DMS 273 (cell line): ENCODE measurements around the gene OR13J1.
A peak's percentile ranks its signal among the peaks of the same experiment; 100 is the strongest.

ENCODE experiments used
- DNase-seq: peaks from one replicate; lab custom pipeline; 2025; ENCODE audit not compliant: unreplicated experiment; lab: John Stamatoyannopoulos, UW

The OR13J1 gene

DNA sequence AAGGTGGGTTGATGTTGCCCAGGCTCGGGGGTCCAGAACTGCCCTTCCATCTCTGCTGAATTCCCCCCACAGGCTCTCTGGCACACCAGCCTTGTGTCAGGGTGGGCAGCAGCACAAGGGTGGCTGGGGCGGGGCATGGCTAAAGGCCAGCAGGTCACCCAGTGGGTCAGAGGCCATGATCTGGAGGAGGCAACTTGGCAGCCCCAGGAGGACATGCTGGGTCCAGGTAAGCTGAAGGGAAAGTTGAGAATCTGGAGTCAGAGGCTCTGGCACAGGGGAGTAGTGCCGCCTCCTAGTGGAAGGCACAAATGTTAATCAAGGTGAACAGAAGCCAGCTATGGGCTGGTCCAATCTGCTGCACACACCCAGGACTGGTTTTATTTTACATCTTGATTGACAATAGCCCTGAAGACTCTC is 35.0 kb downstream of the OR13J1 start:
- peak; percentile 69 for DNase-seq

DNA sequence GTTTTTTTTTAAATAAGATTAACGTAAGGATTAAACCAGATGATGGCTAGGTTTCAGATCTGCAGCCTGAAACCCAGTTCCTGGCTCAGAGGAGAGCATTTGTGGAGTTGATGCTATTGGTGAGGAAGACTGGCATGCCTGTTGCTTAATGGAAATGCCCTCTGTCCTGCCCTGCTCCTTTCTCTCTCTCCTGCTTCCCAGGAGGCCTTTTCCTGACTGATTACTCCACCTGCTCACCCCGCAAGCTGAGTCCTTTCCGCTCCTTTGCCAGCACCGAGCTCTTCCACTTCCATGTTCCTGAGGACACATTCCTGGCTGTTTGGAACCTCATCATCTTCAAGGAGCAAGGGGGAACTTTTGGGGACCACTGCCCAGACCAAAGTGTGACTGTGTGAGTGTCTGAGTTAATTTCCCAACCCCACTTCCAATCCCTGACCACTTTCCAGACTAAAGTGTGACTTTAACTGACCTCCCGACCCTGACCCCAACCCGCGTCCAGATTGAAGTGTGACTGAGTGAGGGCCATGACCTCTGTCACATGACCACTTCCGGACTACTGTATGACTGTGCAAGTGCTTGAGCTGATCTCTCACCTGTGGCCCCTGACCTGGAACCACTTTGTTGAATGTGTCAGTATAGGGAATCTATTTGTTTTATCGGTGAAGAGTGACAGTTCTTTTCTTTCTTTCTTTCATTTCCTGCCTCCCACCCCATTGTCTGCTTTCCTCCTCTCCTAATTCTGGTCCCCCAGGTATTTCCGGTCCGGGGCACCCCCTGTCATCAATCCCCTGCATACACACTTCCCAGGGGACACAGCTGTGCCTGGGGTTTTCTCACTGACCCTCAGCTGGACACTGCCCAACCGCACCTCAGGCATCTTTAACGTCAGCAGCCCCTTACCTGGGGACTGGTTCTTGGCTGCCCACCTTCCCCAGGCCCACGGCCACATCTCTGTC is 35.7 kb downstream of the OR13J1 start:
- peak; percentile 12 for DNase-seq

DNA sequence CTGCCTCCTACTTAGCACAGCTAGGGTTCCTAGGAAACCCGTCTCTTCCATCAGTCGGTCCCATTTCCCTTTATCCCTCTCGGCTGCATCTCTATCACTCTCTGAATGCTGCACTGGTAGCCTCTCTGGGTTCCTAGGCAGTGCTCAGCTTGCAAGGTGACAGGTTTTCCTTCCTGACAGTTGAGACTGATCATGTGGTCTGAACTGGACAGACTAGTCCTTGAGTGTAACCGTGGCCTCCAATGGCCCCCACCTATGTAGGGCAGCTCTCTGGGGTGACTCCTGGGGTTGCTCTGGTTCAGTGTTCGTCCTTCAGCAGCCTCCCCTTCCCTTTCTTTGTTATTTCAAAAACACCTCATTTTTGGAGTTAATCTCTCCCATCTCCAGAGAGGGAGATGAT is 37.4 kb downstream of the OR13J1 start:
- no peak for DNase-seq

DNA sequence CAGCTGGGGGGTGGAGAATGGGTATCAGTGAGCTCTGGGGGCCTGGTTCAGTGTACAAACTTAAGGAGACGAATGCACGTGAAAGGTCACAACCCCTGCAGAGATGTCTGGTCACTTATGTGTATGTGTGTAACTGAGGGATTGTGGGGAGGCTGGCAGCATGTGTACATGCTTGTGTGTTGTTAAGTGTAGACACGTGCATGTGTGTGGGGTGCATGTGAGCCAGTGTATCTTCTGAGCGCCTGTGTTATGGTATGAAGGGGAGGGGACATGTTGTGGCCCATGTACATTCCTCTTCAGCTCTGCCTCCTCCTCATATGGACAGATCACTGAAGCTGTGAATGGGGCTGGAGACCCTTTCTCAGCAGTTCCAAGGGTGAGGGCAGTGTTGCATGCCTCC is 39.2 kb downstream of the OR13J1 start:
- no peak for DNase-seq

DNA sequence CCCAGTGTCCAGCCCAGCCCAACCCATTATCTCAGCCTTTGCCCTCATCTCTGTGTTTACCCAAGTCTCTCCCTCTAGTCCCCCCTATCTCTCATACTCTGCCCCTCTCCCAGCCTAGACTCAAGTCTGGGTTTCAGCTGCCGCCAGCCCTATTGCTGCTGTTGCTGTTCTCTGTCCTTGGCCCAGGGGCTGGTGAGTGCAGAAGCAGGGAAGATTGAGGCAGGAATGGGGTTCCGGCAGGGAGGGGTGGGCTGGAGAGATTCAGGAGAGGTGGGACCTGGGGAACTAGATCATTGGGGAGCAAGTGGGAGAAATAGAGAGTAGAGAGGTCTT is 40.5 kb downstream of the OR13J1 start:
- peak; percentile 48 for DNase-seq

DNA sequence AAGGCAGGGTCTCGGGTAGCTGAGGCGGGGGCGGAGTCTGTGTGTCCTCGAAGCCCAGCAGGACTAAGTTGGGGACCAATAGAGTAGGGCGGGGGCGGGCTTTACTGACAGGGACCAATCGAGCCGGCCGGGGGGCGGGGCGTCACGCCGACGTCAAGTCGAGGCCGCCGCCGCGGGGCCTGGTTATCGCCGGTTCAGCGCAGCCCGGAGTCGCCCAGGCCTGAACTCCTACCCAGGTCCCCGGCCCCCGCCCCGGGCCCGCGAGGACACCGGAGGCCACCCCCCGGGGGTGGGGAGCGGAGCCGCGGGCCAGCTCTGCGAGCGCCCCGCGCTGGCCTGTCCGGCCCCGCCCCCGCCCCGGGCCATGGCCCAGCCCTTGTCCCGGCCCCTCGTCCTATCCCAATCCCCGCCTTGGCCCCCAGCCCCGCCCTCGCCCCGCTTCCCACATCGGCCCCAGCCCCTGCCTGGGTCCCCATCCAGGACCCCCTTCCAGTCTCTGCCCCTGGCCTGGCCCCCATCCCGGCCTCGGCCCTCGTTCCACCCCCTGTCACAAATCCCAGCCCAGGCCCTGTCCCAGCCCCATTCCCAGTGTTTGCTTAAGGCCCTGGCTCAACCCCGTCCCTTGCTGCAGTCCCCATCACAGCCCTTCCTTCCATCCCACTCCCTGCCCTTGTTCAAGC is 41.0 kb downstream of the OR13J1 start, which contains the start of gene TMEM8B:
TSS of gene TMEM8B (plus strand) at position 145 of the 680 bp plus-strand sequence. CDS start at position 365, 220 bp downstream.
- peak; percentile 96 for DNase-seq

DNA sequence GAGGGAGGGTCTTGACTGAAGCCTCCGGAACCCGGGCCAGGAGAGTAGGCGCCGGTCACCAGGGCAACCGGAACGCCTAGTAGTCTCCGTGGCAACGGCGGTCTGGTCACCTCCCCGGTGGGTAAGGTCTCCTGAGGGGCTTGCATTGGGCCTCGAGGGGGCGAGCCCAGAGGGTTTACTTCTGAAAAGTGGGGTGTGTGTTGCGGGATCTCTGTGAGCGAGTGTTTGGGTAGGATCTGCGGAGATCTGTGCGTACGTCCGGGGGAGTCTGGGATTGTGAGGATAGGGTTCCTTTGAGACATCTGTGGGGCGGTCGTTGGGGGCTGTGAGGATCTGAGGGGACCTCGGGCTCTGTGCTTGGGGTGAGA is 41.5 kb downstream of the OR13J1 start, which contains the start of gene FAM221B:
TSS of gene FAM221B (minus strand) at position 17 of the 368 bp plus-strand sequence. CDS start 2,571 bp downstream, outside the sequence.
- DNase-seq: peak; percentile 69

DNA sequence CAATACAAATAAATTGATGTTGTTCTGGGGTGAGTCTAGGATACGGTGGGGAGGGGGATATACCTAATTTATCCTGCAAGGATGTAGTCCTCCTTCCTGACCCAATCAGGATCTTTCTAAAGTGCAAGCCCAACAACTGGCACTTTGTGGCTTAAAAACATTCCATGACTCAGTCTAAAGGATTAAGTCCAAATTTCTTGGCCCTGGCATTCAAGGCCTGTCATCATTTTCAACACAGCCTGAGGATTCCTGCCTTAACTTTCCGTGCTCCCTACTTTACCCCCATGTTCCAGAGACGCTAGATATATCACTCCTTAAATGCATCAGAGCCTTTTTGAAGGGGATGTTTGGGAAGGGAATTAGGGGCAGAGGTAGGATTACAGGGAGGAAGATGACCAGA is 42.7 kb downstream of the OR13J1 start:
- no peak for DNase-seq

DNA sequence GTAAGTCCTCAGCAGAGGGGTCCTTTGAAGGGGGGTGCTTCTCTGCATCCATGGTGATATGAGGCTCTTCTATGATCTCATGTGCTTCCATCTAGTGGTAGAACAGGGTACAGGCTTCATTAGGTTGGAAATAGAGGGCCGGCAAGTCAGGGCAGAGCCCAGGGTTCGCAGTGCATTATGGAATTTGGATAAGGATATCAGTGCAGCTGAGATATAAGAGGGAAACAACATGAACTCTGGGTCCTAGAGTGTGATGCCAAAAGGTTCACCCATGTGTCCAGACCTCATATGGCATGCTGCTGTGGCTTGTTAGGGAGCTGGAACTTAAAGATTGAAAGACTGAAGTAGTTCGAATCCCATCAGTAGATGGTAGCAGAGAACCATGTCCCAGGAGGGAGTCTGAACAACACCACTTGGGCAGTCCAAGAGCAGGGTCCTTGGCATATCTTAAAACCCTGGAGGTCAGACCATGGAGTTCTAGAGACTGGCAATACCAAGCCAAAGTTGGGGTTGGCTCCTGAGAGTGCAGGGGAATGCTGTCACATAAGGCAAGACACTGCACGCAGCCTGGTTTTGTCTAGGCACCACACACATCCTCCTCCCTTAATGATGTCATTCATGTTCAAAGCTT is 44.0 kb downstream of the OR13J1 start:
- peak; percentile 77 for DNase-seq

DNA sequence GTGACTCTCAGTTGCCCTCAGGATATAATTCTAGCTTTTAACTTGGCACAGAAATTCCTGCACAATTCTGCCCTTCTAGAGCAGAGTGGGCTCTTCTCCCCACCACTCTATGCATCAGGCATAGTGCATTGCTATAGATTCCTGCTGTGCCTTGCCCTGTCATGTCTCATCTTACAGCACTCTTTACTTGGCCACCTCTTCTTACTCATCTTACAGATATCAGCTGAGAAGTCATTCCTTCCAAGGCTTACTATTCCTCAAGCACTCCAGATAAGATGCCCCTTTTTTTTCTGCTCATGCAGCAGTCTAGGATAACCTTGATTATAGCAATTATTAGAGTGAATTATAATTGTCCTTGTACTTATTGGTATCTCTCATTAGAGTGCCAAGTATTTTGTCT is 47.3 kb downstream of the OR13J1 start:
- DNase-seq: no peak

DNA sequence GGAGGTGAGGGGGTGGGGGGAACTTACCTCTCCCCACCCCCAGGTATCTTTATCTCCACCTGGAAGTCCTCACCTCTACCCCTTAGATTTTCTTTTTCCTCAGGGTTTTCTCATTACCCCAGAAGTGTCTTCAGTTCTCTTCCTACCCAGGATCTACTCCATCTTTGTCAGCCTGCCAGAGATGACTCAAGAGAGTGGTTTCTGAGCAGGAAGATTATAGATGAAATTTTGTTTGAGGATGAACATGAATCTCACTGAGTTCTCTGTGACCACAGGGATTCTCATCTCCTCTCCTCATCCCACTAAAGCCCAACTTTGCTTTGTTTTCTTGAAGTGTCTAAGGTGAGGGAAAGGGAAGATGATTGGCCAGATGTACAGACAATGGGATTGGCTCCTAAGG is 50.1 kb downstream of the OR13J1 start:
- DNase-seq: no peak
